ENCODE measurements around the gene FNIP2. TPM values are rescaled to one million over a fixed set of nuclear protein-coding genes. Genes with fewer than 3 reads are reported as not detected.

The FNIP2 gene
- total and polyA plus RNA-seq, 10 of the 15 experiments (the other 5 are each of a cell fraction or from before 2014, with no cell fraction given): 0.03 to 0.38 (median 0.15) TPM

- ChIA-PET CTCF (interaction anchor here (1.3 to 1.4 kb wide), 3 partner anchors 15 to 85 kb away, joined by 3 to 6 read pairs (median 3); no protein-coding TSS in a partner anchor), SMC1A (ENCODE audit: uncharacterized antibody, unreplicated experiment) (interaction anchor here (1.4 to 1.7 kb wide), 2 partner anchors 36 to 85 kb away, joined by 3 to 4 read pairs; no protein-coding TSS in a partner anchor), RAD21 (ENCODE audit: unreplicated experiment) (no interaction called here), POLR2A (interaction anchor here (1.2 kb wide), 1 partner anchor 85 kb away, joined by 3 read pairs; no protein-coding TSS in a partner anchor)
- peaks cover 4% of the 10 kb centered on the region; the same call in 1 of the 2 replicates for H3K79me2 ChIP-seq (ENCODE audit: control insufficient read depth, insufficient read depth, low read length)
- no peak overlapping the region for H3K4me2 ChIP-seq (ENCODE audit: control insufficient read depth, insufficient read depth)
- no peak for DNase-seq (ENCODE audit: low read depth, low spot score)
- in situ Hi-C loops (cut with MboI): no loop called here
- FAIRE-seq: no peak
- no peaks in the 10 kb centered on the region for H3K36me3 ChIP-seq (ENCODE audit: control insufficient read depth in 2 of 2, insufficient read depth in 2 of 2, low read length in 1 of 2)
- no peaks in the 10 kb centered on the region; the same call in 1 of the 2 replicates for H3K4me1 ChIP-seq (ENCODE audit: control insufficient read depth, insufficient read depth, low read length)
- no peaks in the 10 kb centered on the region for H4K20me1 ChIP-seq (ENCODE audit: control insufficient read depth, insufficient read depth)
- intact Hi-C loops (cut with micrococcal nuclease; ENCODE audit: unreplicated experiment): no loop called here
- no peak overlapping the region for H3K27ac ChIP-seq (ENCODE audit: control insufficient read depth, insufficient read depth)
- WGBS (ENCODE audit: insufficient coverage, insufficient replicate concordance, low lambda C conversion rate, missing lambda C conversion rate): 68% methylated on average over 6 of the region's 6 CpGs
- peaks cover 2% of the 10 kb centered on the region in 2 experiments; a peak in 1 of 4 replicates for H3K27me3 ChIP-seq (replicated peaks in 1 of 2; ENCODE audit: control insufficient read depth in 2 of 2, insufficient read depth in 2 of 2, low read length in 1 of 2)
- no TSS peak for BruUV-seq (replicated peaks)
- H3K9ac ChIP-seq (ENCODE audit: control insufficient read depth, insufficient read depth, low read length): no peak overlapping the region
- no peak for TF ChIP-seq IKZF1 (conservative IDR thresholded peaks at IDR 0.05)
- no peak for TF ChIP-seq RELA (IDR thresholded peaks at IDR 0.05; ENCODE audit: borderline replicate concordance, partially characterized antibody)
- no peak for TF ChIP-seq JUNB (IDR thresholded peaks at IDR 0.05)
- TF ChIP-seq YBX1 (IDR thresholded peaks at IDR 0.05): no peak
- no peak for TF ChIP-seq BACH1 (IDR thresholded peaks at IDR 0.05; ENCODE audit: borderline replicate concordance)
- no peak for TF ChIP-seq CBX5 (IDR thresholded peaks at IDR 0.05; ENCODE audit: low read depth)
- no peak for TF ChIP-seq ELK1 (IDR thresholded peaks at IDR 0.05; ENCODE audit: low read depth, low read length)
- H2AFZ ChIP-seq (ENCODE audit: control insufficient read depth, low read depth, low read length): no peak overlapping the region
- no peak overlapping the region for H3K4me3 ChIP-seq
- no peaks in the 10 kb centered on the region for H3K9me3 ChIP-seq (replicated peaks; ENCODE audit: control insufficient read depth, insufficient read depth, low read length)
- ATAC-seq: no peak
Measured at GRCh38 chr4:158766434-158767044, 2.3 kb upstream of the FNIP2 start.

All from GM12878 (cell line).